ENCODE results near the gene DOK5.

DNA sequence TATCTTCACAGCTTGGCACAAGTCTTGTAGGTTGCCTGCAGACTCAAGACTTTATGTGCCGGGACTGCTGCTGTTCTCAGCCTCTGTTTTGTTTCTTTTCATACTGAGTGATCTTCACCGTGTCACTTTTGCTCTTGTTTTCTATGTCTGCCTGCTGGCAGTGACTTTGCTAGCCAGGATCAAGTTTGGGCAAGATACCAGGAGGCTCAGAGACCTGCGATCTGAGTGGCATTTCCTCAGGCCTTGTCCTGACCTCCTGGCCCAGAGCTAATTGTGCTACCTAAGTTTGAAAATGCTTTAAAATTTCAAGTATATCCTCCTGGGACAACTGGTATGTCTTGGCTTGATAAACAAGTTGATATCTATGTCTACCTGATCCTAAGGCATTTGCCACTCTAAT is 57.2 kb downstream of the DOK5 start:
- TF ChIP-seq, protein P1, sequence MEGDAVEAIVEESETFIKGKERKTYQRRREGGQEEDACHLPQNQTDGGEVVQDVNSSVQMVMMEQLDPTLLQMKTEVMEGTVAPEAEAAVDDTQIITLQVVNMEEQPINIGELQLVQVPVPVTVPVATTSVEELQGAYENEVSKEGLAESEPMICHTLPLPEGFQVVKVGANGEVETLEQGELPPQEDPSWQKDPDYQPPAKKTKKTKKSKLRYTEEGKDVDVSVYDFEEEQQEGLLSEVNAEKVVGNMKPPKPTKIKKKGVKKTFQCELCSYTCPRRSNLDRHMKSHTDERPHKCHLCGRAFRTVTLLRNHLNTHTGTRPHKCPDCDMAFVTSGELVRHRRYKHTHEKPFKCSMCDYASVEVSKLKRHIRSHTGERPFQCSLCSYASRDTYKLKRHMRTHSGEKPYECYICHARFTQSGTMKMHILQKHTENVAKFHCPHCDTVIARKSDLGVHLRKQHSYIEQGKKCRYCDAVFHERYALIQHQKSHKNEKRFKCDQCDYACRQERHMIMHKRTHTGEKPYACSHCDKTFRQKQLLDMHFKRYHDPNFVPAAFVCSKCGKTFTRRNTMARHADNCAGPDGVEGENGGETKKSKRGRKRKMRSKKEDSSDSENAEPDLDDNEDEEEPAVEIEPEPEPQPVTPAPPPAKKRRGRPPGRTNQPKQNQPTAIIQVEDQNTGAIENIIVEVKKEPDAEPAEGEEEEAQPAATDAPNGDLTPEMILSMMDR (conservative IDR thresholded peaks at IDR 0.05; ENCODE audit: low read length): no peak
- no peak for TF ChIP-seq EZH2phosphoT487 (IDR thresholded peaks at IDR 0.05; ENCODE audit: borderline replicate concordance, low read depth, low read length)

Measured in OCI-LY7 (cell line).